Activated CD8-positive, alpha-beta memory T cell treated with anti-CD3 and anti-CD28 coated beads, Interleukin-2, amount 50 U/mL, for 4 hours (primary cell): ENCODE data around the gene GASK1A.

Experiments used
- DNase-seq: peaks from one replicate; pipeline ENCODE4 v3.0.0-alpha.2; 2020

Gene GASK1A

DNA sequence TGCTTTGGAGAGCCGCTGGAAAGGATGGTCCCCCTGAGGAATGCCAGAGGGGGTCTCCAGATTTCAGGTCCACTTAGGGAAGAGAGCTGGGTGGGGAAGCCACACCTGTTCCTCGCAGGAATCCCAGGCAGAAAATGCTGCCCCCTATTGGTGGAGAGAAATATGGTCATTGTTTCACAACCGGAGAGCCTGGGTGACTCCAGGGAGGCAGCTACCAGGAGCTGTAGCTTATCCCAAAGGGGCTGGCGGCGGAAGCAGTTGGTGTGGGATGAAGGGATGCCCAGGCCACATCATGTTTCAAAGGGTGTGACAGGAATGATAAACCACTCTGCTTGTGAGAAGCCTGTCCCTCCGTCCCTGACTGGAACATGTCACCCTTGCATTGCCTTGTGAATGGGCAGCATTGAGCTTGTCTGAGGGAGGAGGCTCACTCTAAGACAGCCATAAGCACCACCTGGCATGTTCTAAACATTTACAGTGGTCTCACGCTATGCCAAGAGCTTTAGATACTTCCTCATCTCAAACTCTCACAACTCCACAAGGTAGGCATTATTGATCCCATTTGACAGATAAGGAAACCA is 92.3 kb downstream of the GASK1A start:
- no peak for DNase-seq

GRCh38 chr3:43072361-43072760 is 93.2 kb downstream of the GASK1A start:
- DNase-seq = no peak

DNA sequence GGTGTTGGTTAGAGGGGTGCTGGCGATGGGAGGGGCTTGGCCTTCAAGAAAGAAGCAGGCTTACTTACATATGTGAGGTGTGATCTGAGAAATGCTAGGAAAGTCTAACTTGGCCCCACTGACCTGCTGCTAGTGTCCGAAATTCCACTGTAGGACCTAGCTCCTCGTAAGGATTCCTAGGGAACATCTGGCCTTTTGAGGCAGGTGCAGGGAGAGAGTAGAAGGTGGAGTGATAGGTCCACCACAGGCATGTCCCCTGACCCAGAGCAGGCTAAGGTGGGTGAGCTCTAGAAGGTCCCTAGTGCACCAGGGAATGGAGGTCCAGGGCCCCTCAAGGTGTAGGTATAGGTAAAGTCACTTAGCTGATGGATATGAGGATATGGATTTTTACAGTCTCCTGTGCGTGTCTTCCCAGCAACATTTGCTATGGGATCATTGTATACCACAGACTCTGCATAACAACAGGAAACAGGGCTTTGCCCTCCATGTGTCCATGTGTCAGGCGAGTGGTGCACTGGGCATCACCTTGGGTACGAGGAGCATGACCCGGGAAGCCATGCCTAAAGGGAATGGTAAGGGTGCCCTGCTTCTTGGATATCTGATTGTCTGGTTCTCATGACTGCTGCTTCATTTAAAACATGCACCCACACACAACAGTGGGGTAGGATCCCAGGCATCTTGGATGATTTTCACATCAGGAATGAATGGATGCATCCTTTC is 94.2 kb downstream of the GASK1A start:
- DNase-seq = no peak

- DNase-seq = no peak
Measured at GRCh38 chr3:43073836-43074220, 94.7 kb downstream of the GASK1A start.

- no peak for DNase-seq
Measured at GRCh38 chr3:43074482-43074881, 95.4 kb downstream of the GASK1A start.

DNA sequence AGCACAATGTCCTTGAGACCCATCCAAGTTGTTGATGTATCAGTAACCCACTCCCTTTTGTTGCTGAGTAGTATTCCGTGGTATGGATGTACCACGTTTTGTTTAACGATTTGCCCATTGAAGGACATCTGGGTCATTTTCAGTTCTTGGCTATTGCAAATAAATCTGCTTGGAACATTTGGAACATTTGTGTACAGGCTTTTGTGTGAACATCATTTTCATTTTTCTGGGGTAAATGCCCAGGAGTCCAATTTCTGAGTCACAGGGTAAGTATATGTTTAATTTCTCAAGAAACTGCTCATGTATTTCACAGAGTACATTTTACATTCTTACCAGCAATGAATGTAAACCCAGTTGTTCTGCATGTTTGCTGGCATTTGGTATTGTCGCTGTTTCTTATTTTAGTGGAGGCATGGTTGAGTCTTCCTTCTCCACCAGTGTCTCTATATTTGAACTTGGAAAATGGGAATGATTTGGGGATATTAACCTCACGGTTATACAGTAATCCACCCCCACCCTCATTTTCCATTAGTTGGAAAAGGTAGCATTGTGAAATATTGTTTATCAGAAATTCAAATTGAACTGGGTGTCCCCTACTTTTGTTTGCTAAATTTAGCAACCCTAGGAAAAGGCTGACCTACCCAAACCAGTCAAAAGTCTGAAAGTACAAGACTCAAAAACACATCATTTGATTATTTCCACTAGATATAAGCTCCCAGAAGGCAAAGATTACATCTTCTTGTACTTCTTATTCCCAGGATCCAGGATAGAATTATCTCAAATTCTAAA is 96.0 kb downstream of the GASK1A start:
- no peak for DNase-seq

- no peak for DNase-seq
Measured at GRCh38 chr3:43075904-43076661, 97.0 kb downstream of the GASK1A start.

GRCh38 chr3:43076857-43077256 is 97.7 kb downstream of the GASK1A start:
- no peak for DNase-seq

DNA sequence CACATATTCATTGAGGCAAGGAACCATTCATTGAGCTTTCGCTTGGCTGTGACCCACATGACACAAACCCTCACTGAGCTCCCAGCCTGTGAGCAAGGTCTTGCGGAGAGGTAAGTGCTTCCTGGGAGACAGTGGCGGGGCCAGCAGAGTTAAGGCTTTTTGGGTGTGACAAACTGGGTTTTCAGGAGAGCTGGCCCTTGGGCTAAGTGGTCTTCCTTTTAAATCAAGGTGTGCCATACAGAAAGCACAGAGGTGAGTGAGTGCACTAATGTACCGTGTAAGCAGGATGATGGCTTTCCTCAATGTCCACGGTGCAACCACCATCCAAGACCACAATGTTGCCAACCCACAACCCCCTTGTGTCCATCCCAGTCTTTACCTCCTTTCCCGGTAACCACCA is 98.2 kb downstream of the GASK1A start:
- no peak for DNase-seq

DNA sequence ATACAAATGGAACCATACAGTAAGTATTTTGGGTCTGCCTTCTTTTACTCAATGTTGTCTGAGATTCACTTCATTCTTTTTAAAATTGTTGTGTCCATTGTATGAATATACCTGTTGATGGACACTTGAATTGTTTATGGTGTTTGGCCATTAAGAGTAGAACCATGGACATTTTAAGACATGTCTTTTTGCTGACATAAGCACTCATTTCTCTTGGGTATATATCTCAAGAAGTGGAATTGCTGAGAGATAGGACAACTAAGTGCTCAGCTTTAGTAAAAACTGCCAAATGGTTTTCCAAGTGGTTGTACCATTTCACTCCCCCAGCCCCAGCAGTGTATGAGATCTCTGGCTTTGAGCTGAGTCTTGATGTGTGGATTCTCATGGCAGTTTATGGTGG is 98.6 kb downstream of the GASK1A start:
- DNase-seq = no peak

GRCh38 chr3:43079536-43080332 is 100.6 kb downstream of the GASK1A start:
- DNase-seq = no peak

DNA sequence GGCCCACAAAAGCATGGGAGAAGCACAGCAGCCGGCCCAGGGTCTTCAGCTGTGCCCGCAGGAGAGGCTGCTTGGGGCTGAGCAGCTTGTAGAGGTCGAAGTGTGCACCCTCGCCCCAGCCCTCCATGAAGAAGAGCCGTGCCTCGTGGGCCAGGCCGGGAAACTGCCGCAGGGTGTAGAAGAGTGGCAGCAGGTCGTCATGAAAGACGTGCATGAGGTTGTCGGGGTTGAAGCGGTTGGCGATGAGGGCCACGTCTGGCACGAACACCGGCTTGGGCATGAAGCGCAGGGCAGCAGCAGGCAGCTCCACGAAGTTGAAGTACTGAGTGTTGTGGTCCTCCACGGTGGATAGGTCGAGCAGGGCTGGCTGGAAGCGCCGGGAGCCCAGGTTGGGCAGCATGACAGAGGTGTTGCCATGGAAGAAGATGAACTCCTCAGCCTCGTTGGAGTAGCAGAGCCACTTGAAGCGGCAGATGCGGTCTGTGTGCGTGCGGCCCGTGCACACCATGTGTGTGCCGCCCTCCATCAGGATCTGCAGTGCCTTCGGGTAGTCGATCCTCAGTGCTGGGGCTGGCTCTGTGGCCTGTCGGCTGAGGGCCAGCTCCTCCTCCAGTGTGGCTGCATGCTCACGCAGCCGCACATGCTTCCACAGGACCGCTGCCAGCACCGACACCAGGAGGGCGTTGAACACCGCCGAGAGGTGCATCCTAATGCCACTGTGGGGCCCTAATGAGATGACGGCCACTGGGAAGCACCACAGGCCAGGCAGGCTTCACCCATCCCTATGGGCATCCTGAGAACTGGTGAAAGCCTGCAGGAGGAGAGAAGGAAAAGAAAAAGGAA is 101.8 kb downstream of the GASK1A start:
- DNase-seq = no peak

- no peak for DNase-seq
Measured at GRCh38 chr3:43081796-43082195, 102.7 kb downstream of the GASK1A start.

GRCh38 chr3:43082457-43082856 is 103.3 kb downstream of the GASK1A start:
- no peak for DNase-seq

GRCh38 chr3:43086460-43087165 is 107.5 kb downstream of the GASK1A start:
- DNase-seq = no peak

DNA sequence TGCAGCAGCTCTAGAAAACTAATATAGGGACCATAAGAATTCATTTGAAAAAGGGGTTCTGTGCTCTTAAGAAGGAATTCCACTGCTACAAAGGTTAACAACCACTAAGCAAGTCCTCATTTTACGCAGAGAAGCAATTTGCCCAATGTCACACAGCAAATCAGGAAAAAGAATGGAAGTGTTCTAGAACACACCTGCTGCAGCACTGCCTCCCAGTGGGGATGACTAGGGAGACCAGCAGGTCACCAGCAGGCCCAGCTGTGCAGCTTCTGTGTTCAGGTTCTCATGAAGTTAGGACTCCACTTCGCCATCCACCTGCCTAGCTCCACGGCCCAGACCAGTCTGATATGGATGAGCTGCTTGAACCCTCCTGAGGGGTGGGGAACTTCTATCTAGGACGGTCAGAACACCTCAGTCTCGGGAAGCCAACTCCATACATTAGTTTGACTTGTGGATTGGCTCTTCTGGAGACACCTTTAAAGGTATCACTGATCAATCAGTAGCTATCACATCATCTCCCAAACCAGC is 108.2 kb downstream of the GASK1A start:
- no peak for DNase-seq

DNA sequence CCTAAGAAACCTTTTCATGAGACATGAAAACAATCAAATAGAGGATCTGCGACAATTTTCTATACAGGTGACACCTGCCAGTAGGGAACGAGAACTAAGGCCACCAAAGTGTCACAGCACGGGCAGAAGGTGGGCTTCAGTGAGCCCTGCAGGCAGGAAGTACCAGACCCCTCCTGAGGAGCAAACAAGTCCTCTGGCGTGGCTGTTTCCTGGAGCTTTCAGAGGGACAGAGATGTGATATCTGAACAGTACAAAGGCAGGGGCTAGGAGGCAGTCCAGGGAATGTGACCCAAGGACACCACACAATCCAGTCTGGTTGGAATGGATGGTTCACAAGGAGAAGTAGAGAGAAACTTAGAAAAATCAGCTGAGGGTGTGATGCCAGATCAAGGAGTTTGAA is 110.0 kb downstream of the GASK1A start:
- DNase-seq = no peak

GRCh38 chr3:43090238-43090637 is 111.1 kb downstream of the GASK1A start:
- no peak for DNase-seq

- DNase-seq = no peak
Measured at GRCh38 chr3:43091481-43091880, 112.4 kb downstream of the GASK1A start.

GRCh38 chr3:43093006-43093405 is 113.9 kb downstream of the GASK1A start:
- DNase-seq = no peak

DNA sequence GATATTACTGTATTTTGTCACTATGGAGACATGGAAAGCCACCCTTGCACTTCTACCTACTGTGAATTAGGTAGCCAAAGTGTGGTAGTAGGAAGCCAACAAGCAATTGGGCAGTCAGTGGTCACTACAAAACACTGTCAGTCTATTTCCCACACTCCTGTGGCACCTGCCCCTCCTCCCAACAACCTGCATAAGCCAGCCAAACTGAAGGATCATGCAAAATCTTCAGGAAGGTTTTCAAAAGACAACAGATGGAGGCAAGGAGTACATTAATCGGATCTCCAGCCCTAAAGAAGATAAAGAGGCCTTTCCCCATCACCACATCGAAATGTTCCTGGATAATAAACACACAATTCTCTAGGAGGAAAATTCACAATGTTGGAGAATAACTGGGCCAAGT is 114.9 kb downstream of the GASK1A start:
- DNase-seq = no peak
